Ectodermal cell (in vitro differentiated cells): ENCODE results near the gene FOXL2NB.

Experiments
- H3K27ac ChIP-seq: 2 replicates; pipeline ENCODE4 v1.7.0; 2013; ENCODE audit warnings: mild to moderate bottlenecking, low read depth, low read length; ENCODE audit not compliant: insufficient read depth, poor library complexity, severe bottlenecking
- H3K27me3 ChIP-seq: 2 replicates; pipeline ENCODE4 v1.7.0; 2013; ENCODE audit warnings: mild to moderate bottlenecking, low read length; ENCODE audit not compliant: insufficient read depth, control insufficient read depth, poor library complexity, severe bottlenecking
- H3K36me3 ChIP-seq: one replicate; pipeline ENCODE4 v1.7.0; 2013; ENCODE audit warnings: low read length; ENCODE audit not compliant: control insufficient read depth, insufficient read depth
- H3K4me1 ChIP-seq: one replicate; pipeline ENCODE4 v1.7.0; 2013; ENCODE audit warnings: low read length; ENCODE audit not compliant: control insufficient read depth, insufficient read depth
- H3K4me3 ChIP-seq: 2 replicates; pipeline ENCODE4 v1.7.0; 2013; ENCODE audit warnings: low read depth, low read length, control low read depth; ENCODE audit not compliant: insufficient read depth
- H3K9me3 ChIP-seq: 2 replicates; pipeline ENCODE4 v1.7.0; 2013; ENCODE audit warnings: mild to moderate bottlenecking, low read length, moderate library complexity; ENCODE audit not compliant: control insufficient read depth
- WGBS, 2 experiments: methylation state at CpG; one replicate each; pipeline ENCODE4 v1.1.7; 2013; ENCODE audit warnings: missing lambda C conversion rate in 2 of 2; 5-methylcytosine and 5-hydroxymethylcytosine counted together

FOXL2NB gene

GRCh38 chr3:138928727-138929372, 18.2 kb upstream of the FOXL2NB start:
- H3K27ac ChIP-seq, result no peak overlapping the region
- peaks cover 8% of the 10 kb centered on the region for H3K27me3 ChIP-seq
- 95% methylated on average over 42 of the region's 42 CpGs for WGBS, 2 experiments

GRCh38 chr3:138933068-138933668, 13.8 kb upstream of the FOXL2NB start:
- WGBS, 2 experiments, result 60 to 66% methylated on average over 4 of the region's 4 CpGs
- H3K4me1 ChIP-seq, result no peaks in the 10 kb centered on the region
- H3K27me3 ChIP-seq, result peaks cover 51% of the 10 kb centered on the region
- H3K36me3 ChIP-seq, result no peaks in the 10 kb centered on the region
- no peaks in the 10 kb centered on the region for H3K9me3 ChIP-seq
- H3K27ac ChIP-seq, result no peak overlapping the region
- no peak overlapping the region for H3K4me3 ChIP-seq

More at GRCh38 chr3:138928727-138929372, 18.2 kb upstream of the FOXL2NB start:
- no peak overlapping the region for H3K4me3 ChIP-seq
- no peaks in the 10 kb centered on the region for H3K4me1 ChIP-seq
- H3K9me3 ChIP-seq, result no peaks in the 10 kb centered on the region
- H3K36me3 ChIP-seq, result no peaks in the 10 kb centered on the region

GRCh38 chr3:138933981-138934691, 12.9 kb upstream of the FOXL2NB start:
- WGBS, 2 experiments, result 87 to 91% methylated on average over 3 of the region's 3 CpGs
- Histone ChIP-seq H3K27me3 (peaks cover 61% of the 10 kb centered on the region), H3K4me1 (peaks cover 8% of the 10 kb centered on the region), H3K27ac (no peak overlapping the region), H3K9me3 (no peaks in the 10 kb centered on the region), H3K4me3 (no peak overlapping the region), H3K36me3 (no peaks in the 10 kb centered on the region)

- Histone ChIP-seq H3K27ac (no peak overlapping the region), H3K4me1 (peaks cover 19% of the 10 kb centered on the region), H3K27me3 (peaks cover 75% of the 10 kb centered on the region), H3K36me3 (no peaks in the 10 kb centered on the region), H3K9me3 (no peaks in the 10 kb centered on the region), H3K4me3 (peak overlapping the region; percentile 44)
- WGBS, 2 experiments, result 48 to 49% methylated on average over 7 of the region's 7 CpGs
Measured at GRCh38 chr3:138935505-138935862, 11.5 kb upstream of the FOXL2NB start.

DNA sequence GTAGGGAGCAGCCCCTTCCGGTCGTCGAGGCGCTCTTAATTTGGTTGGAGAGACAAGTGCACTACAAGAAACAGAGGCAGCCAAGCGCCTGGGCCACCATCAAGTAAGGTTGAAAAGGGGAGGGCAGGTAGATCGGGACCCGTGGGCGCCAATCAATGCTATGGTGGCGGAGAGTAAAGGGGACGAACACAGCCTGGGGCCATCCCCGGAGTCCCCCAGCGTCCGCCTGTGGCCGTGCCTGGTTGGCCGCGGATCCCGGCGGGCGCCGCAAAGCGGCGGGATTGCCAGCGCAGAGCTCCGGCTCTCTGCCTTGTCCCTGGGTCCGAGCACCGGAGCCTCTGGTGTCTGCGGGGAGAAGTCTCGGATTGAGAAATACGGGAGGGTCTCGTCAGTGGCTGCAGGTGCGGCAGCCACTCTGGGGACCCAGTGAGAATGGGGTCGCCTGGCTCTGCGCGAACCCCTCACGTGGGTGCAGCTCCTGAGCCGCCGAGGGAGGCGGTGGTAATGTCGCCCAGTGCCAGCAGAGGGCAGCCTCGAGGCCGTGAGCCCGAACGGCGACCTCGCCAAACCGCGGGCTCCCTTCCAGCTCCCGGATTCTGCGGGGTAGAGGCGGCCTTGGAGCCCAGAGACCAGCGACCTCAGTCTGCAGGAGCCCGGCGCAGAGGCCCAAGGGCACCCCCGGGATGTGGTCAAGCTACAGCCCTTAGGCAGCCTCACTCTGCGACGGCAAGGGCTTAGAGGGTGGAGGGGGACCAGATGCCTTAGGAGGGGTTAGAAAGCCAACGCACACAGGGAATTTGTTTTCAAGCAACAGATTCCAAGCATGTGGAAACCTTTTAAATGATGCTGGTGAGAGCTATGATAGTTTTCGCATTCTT, 10.9 kb upstream of the FOXL2NB start:
- WGBS, 2 experiments, result 1% methylated on average over 58 of the region's 58 CpGs
- H3K27me3 ChIP-seq, result peaks cover 81% of the 10 kb centered on the region

DNA sequence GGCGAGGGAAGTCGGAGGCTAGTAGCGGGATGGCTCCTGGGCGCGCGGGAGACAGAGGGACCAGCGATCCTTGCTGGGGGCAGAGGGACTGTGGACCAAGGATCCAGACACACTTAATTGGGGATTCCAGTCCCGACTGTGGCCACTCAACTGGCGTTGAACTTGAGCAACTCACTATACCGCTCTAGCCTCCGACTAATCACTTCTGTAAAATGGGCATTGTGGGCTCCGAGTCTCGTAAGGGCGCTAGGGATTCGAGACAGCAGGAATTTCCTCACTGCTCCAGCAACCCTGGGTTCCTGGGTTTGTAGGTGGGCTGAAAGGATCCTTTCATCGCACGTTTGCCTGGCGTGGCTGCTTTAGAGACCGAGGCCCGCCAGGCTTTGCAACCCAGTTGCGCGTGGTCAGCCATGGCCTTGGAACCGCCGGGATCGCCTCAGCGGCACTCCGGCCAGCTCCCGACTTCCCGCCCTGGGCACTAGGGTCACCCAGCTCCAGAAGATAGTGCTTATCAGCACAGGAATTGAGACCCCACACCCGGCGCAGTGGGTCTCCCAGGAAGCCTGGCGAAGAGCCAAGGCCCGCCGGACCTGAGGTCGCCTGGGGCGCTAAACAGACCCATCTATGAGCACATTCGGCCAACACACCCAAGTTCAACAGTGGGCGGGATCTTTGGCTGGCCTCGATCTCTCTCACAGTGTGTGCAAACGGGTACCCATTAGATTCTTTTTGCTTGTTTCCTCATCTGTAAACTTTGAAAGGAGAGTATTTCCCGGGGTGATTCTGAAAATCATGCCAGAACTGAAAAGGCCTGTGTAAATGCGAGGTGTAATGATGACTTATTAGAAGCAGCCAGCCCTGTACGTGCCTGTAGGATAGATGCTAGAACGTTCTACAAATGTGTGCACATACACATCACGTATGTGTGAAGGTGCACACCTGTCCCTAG, 10.0 kb upstream of the FOXL2NB start:
- 5 to 7% methylated on average over 45 of the region's 45 CpGs for WGBS, 2 experiments
- H3K4me3 ChIP-seq, result no peak overlapping the region

More for the DNA sequence above, 10.9 kb upstream of the FOXL2NB start:
- Histone ChIP-seq H3K4me1 (peaks cover 19% of the 10 kb centered on the region), H3K36me3 (no peaks in the 10 kb centered on the region), H3K27ac (no peak overlapping the region), H3K4me3 (peak overlapping the region; percentile 44), H3K9me3 (no peaks in the 10 kb centered on the region)

DNA sequence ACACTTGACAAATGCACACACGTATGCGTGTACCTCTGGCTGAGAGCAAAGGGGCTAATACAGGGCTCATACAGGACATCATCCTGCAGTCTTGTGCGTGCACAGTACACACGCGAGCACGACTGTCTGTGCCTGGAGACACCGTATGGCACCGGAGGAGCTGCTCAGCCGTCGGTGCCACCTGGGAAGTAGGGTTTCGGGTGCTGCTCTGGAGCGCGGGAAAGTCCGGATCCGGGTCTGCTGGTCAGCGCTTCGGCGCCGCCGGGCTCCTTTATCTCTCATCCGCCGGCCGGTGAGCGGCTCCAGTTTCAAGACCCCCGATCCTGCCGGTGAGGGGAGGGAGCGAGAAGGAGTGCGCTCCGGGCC, 9.3 kb upstream of the FOXL2NB start:
- Histone ChIP-seq H3K27ac (no peak overlapping the region), H3K4me1 (peaks cover 19% of the 10 kb centered on the region), H3K27me3 (peaks cover 96% of the 10 kb centered on the region), H3K4me3 (no peak overlapping the region), H3K36me3 (no peaks in the 10 kb centered on the region), H3K9me3 (no peaks in the 10 kb centered on the region)
- 2% methylated on average over 29 of the region's 29 CpGs for WGBS, 2 experiments

More for the DNA sequence above, 10.0 kb upstream of the FOXL2NB start:
- H3K27ac ChIP-seq, result no peak overlapping the region
- no peaks in the 10 kb centered on the region for H3K9me3 ChIP-seq
- H3K4me1 ChIP-seq, result peaks cover 19% of the 10 kb centered on the region
- H3K27me3 ChIP-seq, result peaks cover 90% of the 10 kb centered on the region
- no peaks in the 10 kb centered on the region for H3K36me3 ChIP-seq

DNA sequence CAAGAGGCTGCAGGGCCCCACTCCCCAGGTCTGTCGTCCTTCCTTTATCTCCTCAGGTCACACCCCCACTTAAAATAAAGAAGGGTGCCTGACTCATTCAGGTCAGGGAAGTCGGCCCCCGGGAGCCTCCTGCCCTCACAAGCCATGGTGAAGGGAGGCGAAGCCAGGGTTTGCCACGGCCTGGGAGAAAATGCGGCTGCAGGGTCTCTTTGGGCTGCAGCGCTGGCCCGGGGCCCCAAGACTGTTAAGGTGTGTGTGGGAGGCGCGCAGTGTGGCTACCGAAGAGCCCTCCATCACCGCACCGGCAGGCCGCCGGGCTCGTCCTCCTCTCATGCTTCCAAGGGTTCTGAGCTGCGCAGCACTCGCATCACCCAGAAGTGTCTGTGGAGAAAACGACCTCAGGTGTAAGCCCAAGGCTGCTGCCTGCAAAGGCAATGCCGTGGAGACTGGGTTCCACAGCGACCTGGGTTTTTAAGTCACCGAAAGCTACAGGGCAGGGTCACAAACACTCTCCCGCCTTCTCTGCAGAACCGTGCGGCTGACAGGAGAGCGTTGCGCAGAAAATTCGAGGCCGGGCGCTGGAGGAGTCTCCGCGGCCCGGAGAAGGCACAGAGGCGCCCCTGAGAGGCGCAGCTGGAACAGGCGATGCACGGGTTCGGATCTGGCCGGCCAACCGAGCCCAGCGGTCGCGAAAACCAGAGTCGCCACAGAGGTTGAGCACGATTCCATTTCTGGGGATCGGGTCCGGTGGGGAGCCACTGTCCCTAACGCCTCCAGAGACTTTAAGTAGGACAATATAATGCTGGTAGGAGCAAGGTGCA, 8.8 kb upstream of the FOXL2NB start:
- no peak overlapping the region for H3K27ac ChIP-seq
- peak overlapping the region; percentile 4 for H3K4me3 ChIP-seq
- H3K36me3 ChIP-seq, result no peaks in the 10 kb centered on the region
- H3K27me3 ChIP-seq, result peaks cover 100% of the 10 kb centered on the region
- no peaks in the 10 kb centered on the region for H3K9me3 ChIP-seq
- peaks cover 19% of the 10 kb centered on the region for H3K4me1 ChIP-seq
- 2% methylated on average over 48 of the region's 48 CpGs for WGBS, 2 experiments
